K562 (cell line): ENCODE measurements around the gene PEX11B. TPM values are rescaled to one million over a fixed set of nuclear protein-coding genes. Genes with fewer than 3 reads are reported as not detected.

Experiments
- CEBPB ChIP-seq: fragments of 450-650 bp; IDR thresholded peaks from 2 replicates; pipeline ENCODE4 v1.6.1; 2016; ENCODE audit warnings: missing genetic modification characterization, missing compliant biosample characterization
- EHMT2 ChIP-seq: fragments of 450-650 bp; IDR thresholded peaks from 2 replicates; pipeline ENCODE4 v1.6.1; 2018; ENCODE audit warnings: antibody characterized with exemption
- MED1 ChIP-seq: sonication (generic); formaldehyde crosslinking; IDR thresholded peaks from 2 replicates; pipeline ENCODE4 v1.8.1; 2023; ENCODE audit warnings: missing genetic modification reagents, borderline replicate concordance
- RBM39 ChIP-seq: fragments of 200-400 bp; formaldehyde crosslinking; optimal IDR thresholded peaks from 2 replicates; pipeline ENCODE3; 2018; ENCODE audit warnings: low read depth, low read length
- ZMIZ1 ChIP-seq, 2 experiments: fragments of 150-350 bp in 1 of 2; IDR thresholded peaks; 2 replicates each; pipeline ENCODE4 v1.6.1; 2012 to 2016; ENCODE audit warnings: low read depth in 2 of 2, low read length in 2 of 2, mild to moderate bottlenecking in 1 of 2, moderate library complexity in 1 of 2
- polyA plus RNA-seq, 8 experiments: library from polyadenylated mRNA; depleted of rRNA in 4 of 8; stranded (reverse) in 5 of 8; unstranded in 3 of 8; fragments of >200 nt; fragmentation: Nextera tagmentation in 2 of 8; fragmentation: Illumina TruSeq in 1 of 8; extraction: Ambion mirVana in 2 of 8; extraction: Trizol in 1 of 8; gene quantifications; 2 replicates each; pipeline versions ENCODE4 v1.2.1 to v1.2.3, GENCODE V29; 2011 to 2014; ENCODE audit warnings: inconsistent platforms in 1 of 8, missing spikeins in 1 of 8
- total RNA-seq, 7 experiments: library from RNA; depleted of rRNA in 6 of 7; stranded (reverse); fragments of >200 nt in 6 of 7; fragmentation: Illumina TruSeq in 2 of 7; extraction: Trizol in 2 of 7; gene quantifications; 2 replicates each; pipeline versions ENCODE4 v1.2.1 to v1.2.3, GENCODE V29; 2011 to 2021; ENCODE audit warnings: low replicate concordance in 1 of 7
- TF ChIP-seq, protein P1 (sequence below): fragments of 450-650 bp; IDR thresholded peaks from 2 replicates; pipeline ENCODE4 v1.6.1; 2016; ENCODE audit warnings: low read depth
- TF ChIP-seq, protein P2 (sequence below): fragments of 450-650 bp; IDR thresholded peaks from 2 replicates; pipeline ENCODE4 v1.6.1; 2016
- TF ChIP-seq, protein P3 (sequence below): fragments of 250-450 bp; sonication (Bioruptor Pico); IDR thresholded peaks from 2 replicates; pipeline ENCODE4 v1.4.0; 2020; ENCODE audit warnings: mild to moderate bottlenecking
- TF ChIP-seq, protein P4 (sequence below): sonication (generic); formaldehyde crosslinking; IDR thresholded peaks from 2 replicates; pipeline ENCODE4 v1.8.0; 2022; ENCODE audit warnings: mild to moderate bottlenecking, low read depth, missing genetic modification reagents

PEX11B gene
- total and polyA plus RNA-seq, 9 of the 15 experiments (the other 6 are each of a cell fraction or from before 2014, with no cell fraction given), result 13.2 to 60.0 (median 21.7) TPM

- TF ChIP-seq, protein P1, sequence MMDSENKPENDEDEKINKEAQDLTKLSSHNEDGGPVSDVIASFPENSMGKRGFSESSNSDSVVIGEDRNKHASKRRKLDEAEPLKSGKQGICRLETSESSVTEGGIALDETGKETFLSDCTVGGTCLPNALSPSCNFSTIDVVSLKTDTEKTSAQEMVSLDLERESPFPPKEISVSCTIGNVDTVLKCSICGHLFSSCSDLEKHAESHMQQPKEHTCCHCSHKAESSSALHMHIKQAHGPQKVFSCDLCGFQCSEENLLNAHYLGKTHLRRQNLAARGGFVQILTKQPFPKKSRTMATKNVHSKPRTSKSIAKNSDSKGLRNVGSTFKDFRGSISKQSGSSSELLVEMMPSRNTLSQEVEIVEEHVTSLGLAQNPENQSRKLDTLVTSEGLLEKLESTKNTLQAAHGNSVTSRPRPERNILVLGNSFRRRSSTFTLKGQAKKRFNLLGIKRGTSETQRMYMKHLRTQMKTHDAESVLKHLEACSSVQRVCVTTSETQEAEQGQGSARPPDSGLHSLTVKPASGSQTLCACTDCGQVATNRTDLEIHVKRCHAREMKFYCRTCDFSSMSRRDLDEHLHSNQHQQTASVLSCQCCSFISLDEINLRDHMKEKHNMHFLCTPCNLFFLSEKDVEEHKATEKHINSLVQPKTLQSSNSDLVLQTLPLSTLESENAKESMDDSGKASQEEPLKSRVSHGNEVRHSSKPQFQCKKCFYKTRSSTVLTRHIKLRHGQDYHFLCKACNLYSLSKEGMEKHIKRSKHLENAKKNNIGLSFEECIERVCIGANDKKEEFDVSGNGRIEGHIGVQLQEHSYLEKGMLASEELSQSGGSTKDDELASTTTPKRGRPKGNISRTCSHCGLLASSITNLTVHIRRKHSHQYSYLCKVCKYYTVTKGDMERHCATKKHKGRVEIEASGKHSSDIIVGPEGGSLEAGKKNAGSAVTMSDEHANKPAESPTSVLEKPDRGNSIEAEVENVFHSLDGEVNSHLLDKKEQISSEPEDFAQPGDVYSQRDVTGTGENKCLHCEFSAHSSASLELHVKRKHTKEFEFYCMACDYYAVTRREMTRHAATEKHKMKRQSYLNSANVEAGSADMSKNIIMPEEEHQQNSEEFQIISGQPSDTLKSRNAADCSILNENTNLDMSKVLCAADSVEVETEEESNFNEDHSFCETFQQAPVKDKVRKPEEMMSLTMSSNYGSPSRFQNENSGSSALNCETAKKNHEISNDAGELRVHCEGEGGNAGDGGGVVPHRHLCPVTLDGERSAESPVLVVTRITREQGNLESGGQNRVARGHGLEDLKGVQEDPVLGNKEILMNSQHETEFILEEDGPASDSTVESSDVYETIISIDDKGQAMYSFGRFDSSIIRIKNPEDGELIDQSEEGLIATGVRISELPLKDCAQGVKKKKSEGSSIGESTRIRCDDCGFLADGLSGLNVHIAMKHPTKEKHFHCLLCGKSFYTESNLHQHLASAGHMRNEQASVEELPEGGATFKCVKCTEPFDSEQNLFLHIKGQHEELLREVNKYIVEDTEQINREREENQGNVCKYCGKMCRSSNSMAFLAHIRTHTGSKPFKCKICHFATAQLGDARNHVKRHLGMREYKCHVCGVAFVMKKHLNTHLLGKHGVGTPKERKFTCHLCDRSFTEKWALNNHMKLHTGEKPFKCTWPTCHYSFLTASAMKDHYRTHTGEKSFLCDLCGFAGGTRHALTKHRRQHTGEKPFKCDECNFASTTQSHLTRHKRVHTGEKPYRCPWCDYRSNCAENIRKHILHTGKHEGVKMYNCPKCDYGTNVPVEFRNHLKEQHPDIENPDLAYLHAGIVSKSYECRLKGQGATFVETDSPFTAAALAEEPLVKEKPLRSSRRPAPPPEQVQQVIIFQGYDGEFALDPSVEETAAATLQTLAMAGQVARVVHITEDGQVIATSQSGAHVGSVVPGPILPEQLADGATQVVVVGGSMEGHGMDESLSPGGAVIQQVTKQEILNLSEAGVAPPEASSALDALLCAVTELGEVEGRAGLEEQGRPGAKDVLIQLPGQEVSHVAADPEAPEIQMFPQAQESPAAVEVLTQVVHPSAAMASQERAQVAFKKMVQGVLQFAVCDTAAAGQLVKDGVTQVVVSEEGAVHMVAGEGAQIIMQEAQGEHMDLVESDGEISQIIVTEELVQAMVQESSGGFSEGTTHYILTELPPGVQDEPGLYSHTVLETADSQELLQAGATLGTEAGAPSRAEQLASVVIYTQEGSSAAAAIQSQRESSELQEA, result peak; percentile 36; the same call in 1 of the 2 replicates
- peak; percentile 61; the same call in 1 of the 2 replicates for TF ChIP-seq EHMT2
- TF ChIP-seq, protein P2, sequence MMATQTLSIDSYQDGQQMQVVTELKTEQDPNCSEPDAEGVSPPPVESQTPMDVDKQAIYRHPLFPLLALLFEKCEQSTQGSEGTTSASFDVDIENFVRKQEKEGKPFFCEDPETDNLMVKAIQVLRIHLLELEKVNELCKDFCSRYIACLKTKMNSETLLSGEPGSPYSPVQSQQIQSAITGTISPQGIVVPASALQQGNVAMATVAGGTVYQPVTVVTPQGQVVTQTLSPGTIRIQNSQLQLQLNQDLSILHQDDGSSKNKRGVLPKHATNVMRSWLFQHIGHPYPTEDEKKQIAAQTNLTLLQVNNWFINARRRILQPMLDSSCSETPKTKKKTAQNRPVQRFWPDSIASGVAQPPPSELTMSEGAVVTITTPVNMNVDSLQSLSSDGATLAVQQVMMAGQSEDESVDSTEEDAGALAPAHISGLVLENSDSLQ, result peak; percentile 89
- TF ChIP-seq, protein P3, sequence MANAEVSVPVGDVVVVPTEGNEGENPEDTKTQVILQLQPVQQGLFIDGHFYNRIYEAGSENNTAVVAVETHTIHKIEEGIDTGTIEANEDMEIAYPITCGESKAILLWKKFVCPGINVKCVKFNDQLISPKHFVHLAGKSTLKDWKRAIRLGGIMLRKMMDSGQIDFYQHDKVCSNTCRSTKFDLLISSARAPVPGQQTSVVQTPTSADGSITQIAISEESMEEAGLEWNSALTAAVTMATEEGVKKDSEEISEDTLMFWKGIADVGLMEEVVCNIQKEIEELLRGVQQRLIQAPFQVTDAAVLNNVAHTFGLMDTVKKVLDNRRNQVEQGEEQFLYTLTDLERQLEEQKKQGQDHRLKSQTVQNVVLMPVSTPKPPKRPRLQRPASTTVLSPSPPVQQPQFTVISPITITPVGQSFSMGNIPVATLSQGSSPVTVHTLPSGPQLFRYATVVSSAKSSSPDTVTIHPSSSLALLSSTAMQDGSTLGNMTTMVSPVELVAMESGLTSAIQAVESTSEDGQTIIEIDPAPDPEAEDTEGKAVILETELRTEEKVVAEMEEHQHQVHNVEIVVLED (CRISPR knock-in tag), result 0 out of 2 replicates have a peak, but pooled peaks have one; percentile 17
- TF ChIP-seq ZMIZ1 (IDR thresholded peaks at IDR 0.05; ENCODE audit: low read depth in 2 of 2, low read length in 2 of 2), result peak in 1 of 2 experiments; percentile 61; a peak in 1 of 4 replicates
- no peak for TF ChIP-seq MED1
- peak; percentile 64 for TF ChIP-seq CEBPB (tag)
- TF ChIP-seq, protein P4, sequence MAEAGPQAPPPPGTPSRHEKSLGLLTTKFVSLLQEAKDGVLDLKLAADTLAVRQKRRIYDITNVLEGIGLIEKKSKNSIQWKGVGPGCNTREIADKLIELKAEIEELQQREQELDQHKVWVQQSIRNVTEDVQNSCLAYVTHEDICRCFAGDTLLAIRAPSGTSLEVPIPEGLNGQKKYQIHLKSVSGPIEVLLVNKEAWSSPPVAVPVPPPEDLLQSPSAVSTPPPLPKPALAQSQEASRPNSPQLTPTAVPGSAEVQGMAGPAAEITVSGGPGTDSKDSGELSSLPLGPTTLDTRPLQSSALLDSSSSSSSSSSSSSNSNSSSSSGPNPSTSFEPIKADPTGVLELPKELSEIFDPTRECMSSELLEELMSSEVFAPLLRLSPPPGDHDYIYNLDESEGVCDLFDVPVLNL (CRISPR knock-in tag), result peak; percentile 57; the same call in 1 of the 2 replicates
- TF ChIP-seq RBM39, result peak; percentile 41
These were observed 8.8 kb upstream of the PEX11B start, which contains the start of gene RBM8A (continued) for GRCh38 chr1:145927063-145927886.
